HUDEP-2 (cell line): ENCODE measurements around the gene USH1C.

ENCODE experiments used
- DNase-seq, 76 experiments: peaks; one replicate each; lab custom pipeline; 2025; ENCODE audit not compliant: unreplicated experiment in 76 of 76; lab: John Stamatoyannopoulos, UW

The USH1C gene

GRCh38 chr11:17550450-17551346, 6.5 kb upstream of the USH1C start:
- no peak for DNase-seq

GRCh38 chr11:17548444-17548843, 4.2 kb upstream of the USH1C start:
- no peak for DNase-seq

GRCh38 chr11:17547932-17548331, 3.7 kb upstream of the USH1C start:
- DNase-seq, result no peak

- peak in 1 of 76 experiments; percentile 7 for DNase-seq
Measured at GRCh38 chr11:17547051-17547577, 2.9 kb upstream of the USH1C start, which contains the start of gene OTOG. TSS of gene OTOG (plus strand) at chr11:17547259. CDS start at chr11:17547373, 114 bp downstream.

DNA sequence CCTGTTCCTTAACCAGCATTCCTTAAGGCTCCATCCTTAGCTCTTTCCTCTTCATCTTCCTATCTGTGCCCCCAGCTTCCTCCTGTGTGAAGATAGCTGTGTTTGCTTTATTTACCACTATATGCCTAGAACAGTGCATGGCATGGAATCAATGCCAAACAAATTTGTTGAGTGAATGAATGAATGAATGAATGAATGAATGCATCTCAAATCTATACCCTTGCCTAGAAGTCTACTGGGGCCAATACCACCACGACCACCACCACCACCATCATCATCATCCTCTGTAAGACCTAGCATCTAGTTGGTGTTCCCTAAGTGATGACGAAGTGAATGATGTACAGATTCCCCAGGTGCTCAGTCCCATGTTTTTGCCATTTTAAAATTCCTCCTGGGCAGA, 2.0 kb upstream of the USH1C start:
- DNase-seq, result no peak

- DNase-seq, result no peak
Measured at GRCh38 chr11:17543574-17544180, 539 bp downstream of the USH1C start.

DNA sequence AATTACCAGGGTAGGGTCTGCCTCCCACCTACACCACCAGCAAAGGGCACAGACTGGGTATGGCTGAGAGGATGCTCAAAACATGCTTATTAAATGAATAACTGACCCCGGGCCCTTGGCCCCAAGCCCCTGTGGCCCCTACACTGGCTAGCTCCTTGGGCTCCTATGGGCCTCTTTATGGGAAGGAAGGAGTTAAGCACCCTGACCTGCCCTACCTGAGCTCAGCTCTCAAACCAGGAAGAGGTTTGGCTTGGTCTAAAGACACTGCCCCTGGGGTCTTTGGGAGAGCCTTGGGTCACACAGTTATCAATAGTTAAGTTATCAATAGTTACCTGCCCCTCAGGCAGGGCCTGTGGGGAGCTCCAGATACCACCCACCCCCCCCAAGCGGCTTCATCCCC, 1.2 kb downstream of the USH1C start:
- DNase-seq, result no peak

GRCh38 chr11:17542249-17542648, 2.0 kb downstream of the USH1C start:
- no peak for DNase-seq

GRCh38 chr11:17541330-17541885, 2.8 kb downstream of the USH1C start:
- no peak for DNase-seq

GRCh38 chr11:17540807-17541206, 3.4 kb downstream of the USH1C start:
- no peak for DNase-seq

DNA sequence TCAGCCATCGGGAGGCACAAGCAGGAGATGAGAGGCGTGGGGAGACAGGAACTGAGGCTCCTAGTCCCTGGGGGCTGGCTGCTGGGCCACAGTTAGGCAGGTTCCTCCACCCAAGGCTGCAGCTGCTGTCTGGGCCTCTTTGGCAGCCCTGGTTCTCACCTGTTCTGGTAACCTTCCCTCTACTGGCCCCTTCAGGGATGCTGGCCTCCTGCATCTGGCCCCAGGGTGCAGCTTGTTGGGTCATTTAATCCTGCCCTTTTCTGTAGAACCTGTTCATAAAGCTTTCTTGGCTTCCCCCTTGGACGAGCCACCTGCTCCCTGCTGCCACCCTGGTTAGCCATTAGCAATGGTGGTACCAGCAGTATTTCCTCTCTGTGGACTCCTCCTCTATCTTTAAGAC, 5.5 kb downstream of the USH1C start:
- DNase-seq, result no peak

DNA sequence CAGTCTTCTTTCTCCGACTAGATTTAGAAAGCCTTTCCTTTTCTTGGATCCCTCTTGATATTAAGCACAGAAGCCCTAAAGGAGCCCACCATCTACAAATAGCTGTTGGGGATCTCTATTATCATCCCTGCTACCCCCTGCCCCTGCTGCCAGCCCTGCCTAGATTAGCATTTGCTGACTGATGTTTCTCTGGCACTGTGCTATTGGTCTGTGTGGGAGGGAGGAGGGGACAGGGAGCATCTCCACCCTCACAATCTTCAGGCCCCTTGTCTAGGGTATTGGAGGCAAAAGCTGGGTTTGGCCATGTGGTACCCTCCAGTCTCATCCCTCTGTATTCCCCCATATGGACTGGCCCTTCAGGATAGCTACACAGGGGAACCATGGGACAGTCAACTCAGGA, 6.2 kb downstream of the USH1C start:
- DNase-seq, result no peak

GRCh38 chr11:17537261-17537660, 7.0 kb downstream of the USH1C start:
- no peak for DNase-seq

DNA sequence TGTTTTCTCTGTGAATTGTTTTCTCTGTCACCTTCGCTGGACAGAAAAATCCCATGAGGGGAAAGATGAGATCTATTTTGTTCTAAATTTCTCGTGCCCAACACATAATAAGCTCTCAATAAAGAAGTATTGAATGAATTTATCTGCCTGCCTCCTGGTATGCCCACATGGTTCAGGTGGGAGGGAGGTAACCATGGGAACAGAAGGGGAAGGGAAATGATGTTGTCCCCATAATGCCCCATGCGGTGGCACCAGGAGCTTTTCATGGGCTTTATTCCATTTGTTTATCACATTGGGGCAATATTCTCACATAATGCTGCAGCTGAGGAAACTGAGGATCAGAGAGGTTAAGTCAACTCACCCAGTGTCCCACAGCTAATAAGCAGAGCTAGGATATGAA, 8.7 kb downstream of the USH1C start:
- no peak for DNase-seq

- no peak for DNase-seq
Measured at GRCh38 chr11:17533778-17534415, 10.3 kb downstream of the USH1C start.

GRCh38 chr11:17533341-17533740, 10.9 kb downstream of the USH1C start:
- no peak for DNase-seq

DNA sequence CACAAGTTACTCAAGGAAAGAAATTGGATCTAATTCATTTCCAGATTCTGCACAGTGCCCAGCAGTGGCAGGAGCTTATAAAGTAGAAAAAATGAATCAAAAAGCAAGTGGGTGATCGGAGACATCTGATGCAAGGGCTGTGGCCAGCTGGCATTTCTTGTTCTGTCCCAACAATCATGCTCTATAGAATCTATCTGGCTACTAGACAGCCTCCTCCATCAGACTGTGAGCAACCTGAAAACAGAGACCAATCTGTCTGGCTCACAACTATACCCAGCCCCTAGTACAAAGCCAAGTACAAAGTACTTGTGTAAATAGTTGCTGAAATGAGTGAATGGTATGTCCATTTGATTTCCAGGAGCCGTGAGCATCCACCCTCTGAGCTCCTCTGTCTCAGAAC, 11.4 kb downstream of the USH1C start:
- DNase-seq, result no peak

DNA sequence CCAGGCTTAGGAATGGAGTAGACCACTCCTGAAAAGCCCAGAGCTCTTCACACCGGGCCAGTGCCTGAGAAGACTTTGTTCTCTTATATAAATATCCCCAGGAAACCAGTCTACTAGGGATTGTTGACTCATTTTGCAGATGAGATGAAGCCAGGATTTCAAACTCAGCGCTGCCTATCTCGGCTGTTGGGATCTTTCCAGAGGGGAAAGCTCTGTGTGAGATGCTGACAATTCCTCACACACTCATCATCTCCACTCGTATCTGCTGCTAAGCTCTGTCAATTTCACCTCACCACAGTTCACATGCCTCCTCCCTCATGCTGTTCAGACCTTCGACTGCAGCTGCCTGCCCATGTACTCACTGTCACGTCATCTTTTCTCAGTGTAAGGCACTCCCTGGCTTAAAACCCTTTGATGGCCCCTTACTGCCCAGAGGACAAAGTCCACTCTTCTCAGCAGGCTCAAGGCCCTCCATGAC, 12.5 kb downstream of the USH1C start:
- DNase-seq, result no peak

- DNase-seq, result no peak
Measured at GRCh38 chr11:17531071-17531600, 13.1 kb downstream of the USH1C start.

GRCh38 chr11:17529844-17530185, 14.4 kb downstream of the USH1C start:
- DNase-seq, result no peak
